Activated T-cell treated with anti-CD3 and anti-CD28 coated beads, Interleukin-2, amount 50 U/mL, for 4 hours (primary cell): Measurements from ENCODE around the gene SMIM35. TPM values are rescaled to one million over a fixed set of nuclear protein-coding genes. Genes with fewer than 3 reads are reported as not detected.
"Not testable (repeated sequence)": the region's sequence is repeated elsewhere in the genome, so short reads cannot be mapped to it uniquely, and the experiment has no call there.

Experiments used
- ATAC-seq, 2 donors: fragments of 200-7000 bp; cut with Tn5 transposase; one replicate each; pipeline ENCODE4 v1.10.0; 2021
- DNase-seq: peaks from one replicate; pipeline ENCODE4 v3.0.0-alpha.2; 2020
- H3K27me3 Mint-ChIP-seq: one replicate; pipeline ENCODE4 v1.8.0; 2021; ENCODE audit warnings: low read depth, mixed read lengths
- H3K36me3 Mint-ChIP-seq: one replicate; pipeline ENCODE4 v1.8.0; 2022; ENCODE audit warnings: mixed read lengths; ENCODE audit not compliant: insufficient read depth
- H3K4me1 Mint-ChIP-seq: one replicate; pipeline ENCODE4 v1.8.0; 2021; ENCODE audit warnings: low read depth, mixed read lengths
- H3K4me3 Mint-ChIP-seq: one replicate; pipeline ENCODE4 v1.8.0; 2021; ENCODE audit warnings: mild to moderate bottlenecking, moderate library complexity, mixed read lengths
- H3K9me3 Mint-ChIP-seq: one replicate; pipeline ENCODE4 v1.8.0; 2021; ENCODE audit warnings: mixed read lengths
- total RNA-seq, 3 donors: library from RNA; stranded (reverse); gene quantifications; one replicate each; pipeline ENCODE4 v1.2.1, GENCODE V29; 2021

SMIM35 gene
- total RNA-seq, 3 donors from 2014 or later = not detected

GRCh38 chr11:118080296-118080695 is 6.5 kb downstream of the SMIM35 start:
- Mint-ChIP-seq H3K27me3 (peaks cover 8% of the 10 kb centered on the region), H3K4me3 (no peak overlapping the region), H3K4me1 (no peaks in the 10 kb centered on the region), H3K36me3 (no peaks in the 10 kb centered on the region), H3K9me3 (no peaks in the 10 kb centered on the region)
- ATAC-seq (no peak), DNase-seq (no peak)

GRCh38 chr11:118079491-118079890 is 7.3 kb downstream of the SMIM35 start:
- H3K36me3 Mint-ChIP-seq = no peaks in the 10 kb centered on the region
- H3K4me1 Mint-ChIP-seq = no peaks in the 10 kb centered on the region
- no peak for DNase-seq

GRCh38 chr11:118078911-118079411 is 7.8 kb downstream of the SMIM35 start:
- Mint-ChIP-seq H3K4me1 (no peaks in the 10 kb centered on the region), H3K4me3 (no peak overlapping the region)

More at GRCh38 chr11:118079491-118079890, 7.3 kb downstream of the SMIM35 start:
- Mint-ChIP-seq H3K27me3 (peaks cover 8% of the 10 kb centered on the region), H3K9me3 (no peaks in the 10 kb centered on the region), H3K4me3 (no peak overlapping the region)
- ATAC-seq = peak in 1 of 2 donors; percentile 25

DNA sequence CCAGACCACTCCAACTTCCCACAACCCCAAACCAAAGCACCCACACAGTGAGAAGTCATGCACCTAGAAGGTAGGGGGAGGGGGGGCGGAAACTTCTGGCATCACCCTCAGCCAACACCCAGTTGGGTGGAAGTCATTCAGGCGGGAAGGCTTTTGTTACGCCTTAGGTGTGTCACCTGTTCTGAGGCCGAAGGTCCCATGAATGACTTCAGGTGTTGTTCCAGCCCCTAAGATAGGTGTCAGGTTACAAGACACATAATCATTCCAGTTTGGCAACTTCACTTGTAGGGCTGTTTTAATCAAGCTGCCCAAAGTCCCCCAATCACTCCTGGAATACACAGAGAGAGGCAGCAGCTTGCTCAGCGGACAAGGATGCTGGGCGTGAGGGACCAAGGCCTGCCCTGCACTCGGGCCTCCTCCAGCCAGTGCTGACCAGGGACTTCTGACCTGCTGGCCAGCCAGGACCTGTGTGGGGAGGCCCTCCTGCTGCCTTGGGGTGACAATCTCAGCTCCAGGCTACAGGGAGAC is 9.9 kb downstream of the SMIM35 start, which contains the start of gene TMPRSS4:
Gene TMPRSS4 (plus strand): TSS at position 325 of the 528 bp plus-strand sequence. CDS start 225 bp downstream, outside the sequence.
- Mint-ChIP-seq H3K4me3 (no peak within 1 kb of the TSS), H3K27me3 (peaks cover 8% of the 10 kb centered on the region), H3K9me3 (no peaks in the 10 kb centered on the region), H3K4me1 (no peaks in the 10 kb centered on the region), H3K36me3 (no peaks in the 10 kb centered on the region)
- DNase-seq = no peak
- no peak for ATAC-seq

More at GRCh38 chr11:118078911-118079411, 7.8 kb downstream of the SMIM35 start:
- Mint-ChIP-seq H3K27me3 (peaks cover 8% of the 10 kb centered on the region), H3K9me3 (no peaks in the 10 kb centered on the region), H3K36me3 (no peaks in the 10 kb centered on the region)
- no peak for ATAC-seq
- no peak for DNase-seq

DNA sequence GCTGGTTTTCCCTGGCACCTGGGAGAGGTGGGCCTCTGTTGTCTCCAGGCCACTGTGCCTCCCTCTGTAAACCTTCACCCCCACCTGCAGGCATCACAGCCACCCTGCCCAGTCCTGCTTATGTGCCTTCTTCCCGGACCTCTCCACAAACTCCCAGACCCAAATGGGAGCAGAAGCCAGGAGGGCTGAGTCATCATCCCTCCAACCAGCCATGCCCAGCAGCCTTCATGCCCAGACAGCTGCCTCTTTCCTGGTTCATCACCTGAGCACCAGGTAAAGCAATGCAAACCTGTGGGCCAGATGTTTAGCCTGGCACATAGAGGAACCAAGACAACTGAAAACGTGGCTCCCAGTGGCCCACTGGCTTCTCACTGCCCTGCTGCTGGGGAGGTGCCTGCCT is 12.0 kb downstream of the SMIM35 start:
- Mint-ChIP-seq H3K9me3 (no peaks in the 10 kb centered on the region), H3K4me1 (no peaks in the 10 kb centered on the region), H3K36me3 (no peaks in the 10 kb centered on the region), H3K4me3 (no peak overlapping the region), H3K27me3 (peaks cover 8% of the 10 kb centered on the region)
- DNase-seq = no peak
- ATAC-seq = no peak

- DNase-seq = no peak
- Mint-ChIP-seq H3K27me3 (peaks cover 9% of the 10 kb centered on the region), H3K36me3 (no peaks in the 10 kb centered on the region), H3K4me3 (no peak overlapping the region), H3K9me3 (no peaks in the 10 kb centered on the region), H3K4me1 (no peaks in the 10 kb centered on the region)
- ATAC-seq = no peak
Measured at GRCh38 chr11:118074091-118074685, 12.6 kb downstream of the SMIM35 start.

GRCh38 chr11:118073554-118073953 is 13.2 kb downstream of the SMIM35 start:
- H3K36me3 Mint-ChIP-seq = no peaks in the 10 kb centered on the region
- no peaks in the 10 kb centered on the region for H3K4me1 Mint-ChIP-seq
- no peak for ATAC-seq
- H3K9me3 Mint-ChIP-seq = no peaks in the 10 kb centered on the region
- no peak overlapping the region for H3K4me3 Mint-ChIP-seq
- H3K27me3 Mint-ChIP-seq = peaks cover 12% of the 10 kb centered on the region
- DNase-seq = no peak

DNA sequence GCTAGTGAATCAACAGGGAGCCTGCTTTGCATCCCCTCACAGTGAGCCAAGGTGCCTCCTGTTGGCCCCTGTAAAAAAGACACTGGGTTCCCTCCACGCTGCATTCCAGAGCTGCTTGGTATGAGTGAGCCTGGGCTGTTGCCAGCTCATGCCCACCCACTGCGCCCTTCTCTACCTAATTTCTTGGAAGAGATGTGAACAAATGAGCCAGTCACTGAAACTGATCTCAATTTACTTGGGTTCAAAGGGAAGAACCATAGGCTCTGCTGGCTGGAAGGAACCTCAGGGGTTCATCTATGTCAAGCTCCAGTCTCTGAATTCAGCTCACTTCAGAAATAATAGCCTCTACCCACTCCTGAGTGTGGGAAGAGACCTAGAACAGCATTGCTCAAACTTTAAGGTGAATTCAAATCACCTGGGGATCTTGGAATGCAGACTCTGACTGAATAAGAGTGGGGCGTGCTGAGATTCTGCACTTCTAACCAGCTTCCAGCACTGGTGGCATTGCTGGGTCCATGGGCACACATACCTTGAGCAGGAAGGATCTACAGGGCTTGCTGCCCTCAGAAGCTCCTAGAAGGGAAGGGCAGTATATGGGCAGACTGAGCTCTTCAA is 15.2 kb downstream of the SMIM35 start:
- ATAC-seq (no peak), DNase-seq (no peak)
- H3K9me3 Mint-ChIP-seq = no peaks in the 10 kb centered on the region
- no peaks in the 10 kb centered on the region for H3K36me3 Mint-ChIP-seq
- no peak overlapping the region for H3K4me3 Mint-ChIP-seq
- peaks cover 6% of the 10 kb centered on the region for H3K27me3 Mint-ChIP-seq
- no peaks in the 10 kb centered on the region for H3K4me1 Mint-ChIP-seq

GRCh38 chr11:118068945-118069612 is 17.7 kb downstream of the SMIM35 start:
- Mint-ChIP-seq H3K36me3 (no peaks in the 10 kb centered on the region), H3K4me3 (no peak overlapping the region)
- ATAC-seq = no peak

DNA sequence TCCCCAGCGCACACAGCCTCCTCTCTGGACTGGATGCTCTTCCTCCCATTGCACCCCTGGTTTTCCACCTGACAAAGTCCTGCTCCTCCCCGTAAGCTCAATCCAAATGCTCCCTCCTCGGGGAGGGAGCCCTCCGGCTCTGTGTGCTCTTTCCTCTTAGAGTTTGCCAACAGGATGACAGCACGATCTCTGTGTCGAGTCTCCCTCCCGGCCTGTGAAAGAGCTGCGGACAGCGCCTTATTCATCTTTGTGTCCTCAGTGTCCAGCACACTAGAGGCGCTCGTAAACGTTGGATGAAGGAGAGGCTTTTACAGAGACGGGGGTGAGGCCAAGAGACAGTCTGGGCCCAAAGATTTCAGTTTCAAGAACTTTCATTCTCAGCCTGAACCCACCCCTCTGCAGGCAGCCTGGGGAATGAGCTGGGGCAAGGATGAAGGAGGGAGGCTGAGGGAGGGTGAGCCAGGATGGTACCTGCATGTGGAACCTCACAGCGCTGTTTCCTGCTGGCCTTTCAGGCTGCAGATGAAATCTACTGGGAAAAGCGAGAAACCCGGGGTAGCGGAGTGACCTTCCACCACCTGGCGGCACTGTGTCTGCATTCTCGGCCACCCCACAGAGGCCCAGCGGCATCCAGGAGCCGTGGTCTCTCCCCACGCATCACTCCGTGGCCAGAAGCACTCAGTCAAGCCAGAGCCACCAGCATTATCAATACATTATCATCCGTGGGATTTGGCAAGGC is 18.4 kb downstream of the SMIM35 start:
- H3K27me3 Mint-ChIP-seq = peaks cover 10% of the 10 kb centered on the region
- no peaks in the 10 kb centered on the region for H3K4me1 Mint-ChIP-seq

More at GRCh38 chr11:118068945-118069612, 17.7 kb downstream of the SMIM35 start:
- Mint-ChIP-seq H3K4me1 (no peaks in the 10 kb centered on the region), H3K27me3 (peaks cover 10% of the 10 kb centered on the region), H3K9me3 (no peaks in the 10 kb centered on the region)
- no peak for DNase-seq

GRCh38 chr11:118067006-118067405 is 19.8 kb downstream of the SMIM35 start:
- no peaks in the 10 kb centered on the region for H3K9me3 Mint-ChIP-seq
- DNase-seq (no peak), ATAC-seq (no peak)
- no peak overlapping the region for H3K4me3 Mint-ChIP-seq
- no peaks in the 10 kb centered on the region for H3K4me1 Mint-ChIP-seq
- H3K36me3 Mint-ChIP-seq = no peaks in the 10 kb centered on the region
- H3K27me3 Mint-ChIP-seq = peaks cover 10% of the 10 kb centered on the region

More for the DNA sequence above, 18.4 kb downstream of the SMIM35 start:
- Mint-ChIP-seq H3K9me3 (no peaks in the 10 kb centered on the region), H3K36me3 (no peaks in the 10 kb centered on the region), H3K4me3 (no peak overlapping the region)
- DNase-seq (no peak), ATAC-seq (no peak)

- H3K9me3 Mint-ChIP-seq = no peaks in the 10 kb centered on the region
- H3K27me3 Mint-ChIP-seq = peaks cover 10% of the 10 kb centered on the region
- no peak for ATAC-seq
- no peaks in the 10 kb centered on the region for H3K36me3 Mint-ChIP-seq
- H3K4me3 Mint-ChIP-seq = no peak overlapping the region
- H3K4me1 Mint-ChIP-seq = no peaks in the 10 kb centered on the region
- no peak for DNase-seq
Measured at GRCh38 chr11:118065384-118065783, 21.4 kb downstream of the SMIM35 start.

DNA sequence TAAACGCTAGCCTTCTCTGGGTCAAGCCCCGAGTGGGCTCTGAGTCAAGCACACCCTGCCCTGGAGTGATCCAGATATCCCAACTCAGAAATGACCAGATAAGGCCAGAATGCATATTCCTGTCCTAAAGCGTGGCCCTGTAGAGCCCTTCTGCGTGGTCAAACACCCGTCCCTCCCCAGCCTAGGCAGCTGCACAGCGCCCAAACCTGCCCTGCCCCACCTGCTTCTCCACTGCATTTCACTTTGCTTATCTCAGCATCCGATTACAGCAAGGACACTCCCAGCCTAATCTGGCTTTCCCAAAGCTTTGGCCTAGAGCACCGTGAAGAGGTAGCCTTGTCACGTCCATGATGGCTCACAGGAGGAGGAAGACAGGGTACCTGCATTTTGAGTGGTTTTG is 21.8 kb downstream of the SMIM35 start:
- H3K4me1 Mint-ChIP-seq = no peaks in the 10 kb centered on the region
- no peak for DNase-seq
- ATAC-seq = no peak

GRCh38 chr11:118062631-118063030 is 24.1 kb downstream of the SMIM35 start:
- H3K4me1 Mint-ChIP-seq, H3K27me3 Mint-ChIP-seq, H3K36me3 Mint-ChIP-seq, H3K9me3 Mint-ChIP-seq, ATAC-seq, DNase-seq, H3K4me3 Mint-ChIP-seq: not testable (repeated sequence)

More for the DNA sequence above, 21.8 kb downstream of the SMIM35 start:
- H3K4me3 Mint-ChIP-seq = no peak overlapping the region
- H3K9me3 Mint-ChIP-seq = no peaks in the 10 kb centered on the region
- H3K27me3 Mint-ChIP-seq = peaks cover 10% of the 10 kb centered on the region
- H3K36me3 Mint-ChIP-seq = no peaks in the 10 kb centered on the region
